OCI-LY3 (cell line): ENCODE measurements around the gene RANBP1.
A peak's percentile ranks its signal among the peaks of the same experiment; 100 is the strongest.

ENCODE experiments used
- H2AFZ ChIP-seq: fragments of 200-600, 300-600 bp; shearing (Covaris generic); 2 replicates; pipeline ENCODE4 v1.6.0; 2014; ENCODE audit warnings: antibody characterized with exemption, low read depth, low read length
- H3K27ac ChIP-seq: fragments of 200-600, 300-600 bp; sonication (generic); 2 replicates; pipeline ENCODE4 v1.5.1; 2014; ENCODE audit warnings: mild to moderate bottlenecking, low read length, moderate library complexity, mixed read lengths
- H3K27me3 ChIP-seq: fragments of 200-600, 300-600 bp; sonication (generic); 2 replicates; pipeline ENCODE4 v1.6.1; 2014; ENCODE audit warnings: low read depth, low read length, mixed read lengths
- H3K36me3 ChIP-seq: fragments of 200-600, 300-600 bp; sonication (generic); replicated peaks from 2 replicates; pipeline ENCODE3; 2014; ENCODE audit warnings: low read depth, low read length, mixed read lengths
- H3K4me1 ChIP-seq: fragments of 300-600, 200-600 bp; sonication (generic); 2 replicates; pipeline ENCODE4 v1.6.1; 2014; ENCODE audit warnings: low read length, mixed read lengths
- H3K4me2 ChIP-seq: fragments of 200-600, 300-600 bp; sonication (generic); 2 replicates; pipeline ENCODE4 v1.6.1; 2014; ENCODE audit warnings: low read length, mixed read lengths
- H3K4me3 ChIP-seq: fragments of 300-600, 200-600 bp; sonication (generic); 2 replicates; pipeline ENCODE4 v1.5.1; 2014; ENCODE audit warnings: antibody characterized with exemption, mild to moderate bottlenecking, low read length, moderate library complexity
- H3K79me2 ChIP-seq: fragments of 300-600, 200-600 bp; shearing (Covaris generic); 2 replicates; pipeline ENCODE4 v1.6.1; 2014; ENCODE audit warnings: mild to moderate bottlenecking, low read length, mixed read lengths
- H3K9ac ChIP-seq: fragments of 300-600, 200-600 bp; shearing (Covaris generic); 2 replicates; pipeline ENCODE4 v1.6.0; 2014; ENCODE audit warnings: mild to moderate bottlenecking, low read length, moderate library complexity
- H3K9me3 ChIP-seq: fragments of 200-600, 300-600 bp; shearing (Covaris generic); 2 replicates; pipeline ENCODE4 v1.6.1; 2014; ENCODE audit warnings: low read length, mixed read lengths; ENCODE audit not compliant: insufficient read depth
- H4K20me1 ChIP-seq: fragments of 200-600, 300-600 bp; sonication (generic); 2 replicates; pipeline ENCODE4 v1.6.1; 2016; ENCODE audit warnings: low read length, mixed read lengths; ENCODE audit not compliant: insufficient read depth
- EZH2phosphoT487 ChIP-seq: fragments of 200-600 bp; shearing (Covaris generic); IDR thresholded peaks from 2 replicates; pipeline ENCODE4 v1.6.1; 2018; ENCODE audit warnings: antibody characterized with exemption, mixed run types, low read depth
- TF ChIP-seq, protein P1 (sequence below): fragments of 200-600, 300-600 bp; sonication (generic); IDR thresholded peaks from 2 replicates; pipeline ENCODE4 v1.5.1; 2014; ENCODE audit warnings: antibody characterized with exemption, low read length, low read depth

Gene RANBP1

DNA sequence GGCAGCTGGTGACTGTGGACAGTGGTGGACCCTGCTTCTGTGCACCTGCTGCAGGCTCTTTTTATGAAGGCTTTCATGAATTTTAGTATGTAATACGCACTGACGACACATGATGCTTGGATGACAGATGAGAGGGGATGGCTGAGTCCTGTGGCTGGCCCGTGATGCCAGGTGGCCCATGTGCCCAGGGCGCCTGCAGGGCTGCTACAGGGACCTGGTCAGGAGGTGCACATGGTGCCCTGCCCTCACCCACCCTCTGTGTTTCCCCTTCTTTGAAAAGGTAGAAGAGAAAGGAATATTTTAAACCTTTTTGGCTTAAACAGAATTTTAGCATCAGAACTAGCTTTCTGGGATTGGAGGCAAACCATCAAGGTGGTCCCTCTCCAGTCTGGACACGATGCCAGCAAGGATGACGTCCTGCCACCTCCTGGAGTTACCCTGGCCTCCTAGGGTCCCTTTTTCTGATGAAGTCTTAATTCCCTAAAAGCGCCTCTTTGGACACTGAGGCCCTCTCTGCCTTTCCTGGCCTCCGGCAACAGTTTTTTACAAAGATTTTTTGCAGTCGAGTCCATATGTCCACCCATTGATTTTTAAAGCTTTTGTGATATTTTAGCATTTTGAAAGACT lies 5.4 kb upstream of the RANBP1 start:
- Histone ChIP-seq H2AFZ (no peak overlapping the region), H3K4me1 (peaks cover 3% of the 10 kb centered on the region; the same call in 1 of the 2 replicates), H3K27me3 (no peaks in the 10 kb centered on the region), H3K27ac (no peak overlapping the region), H3K4me3 (no peak overlapping the region), H3K79me2 (peaks cover 19% of the 10 kb centered on the region), H3K36me3 (peaks cover 78% of the 10 kb centered on the region), H3K4me2 (no peak overlapping the region), H4K20me1 (peaks cover 7% of the 10 kb centered on the region; the same call in 1 of the 2 replicates), H3K9ac (no peak overlapping the region), H3K9me3 (no peaks in the 10 kb centered on the region)
- TF ChIP-seq EZH2phosphoT487: no peak
- TF ChIP-seq, protein P1, sequence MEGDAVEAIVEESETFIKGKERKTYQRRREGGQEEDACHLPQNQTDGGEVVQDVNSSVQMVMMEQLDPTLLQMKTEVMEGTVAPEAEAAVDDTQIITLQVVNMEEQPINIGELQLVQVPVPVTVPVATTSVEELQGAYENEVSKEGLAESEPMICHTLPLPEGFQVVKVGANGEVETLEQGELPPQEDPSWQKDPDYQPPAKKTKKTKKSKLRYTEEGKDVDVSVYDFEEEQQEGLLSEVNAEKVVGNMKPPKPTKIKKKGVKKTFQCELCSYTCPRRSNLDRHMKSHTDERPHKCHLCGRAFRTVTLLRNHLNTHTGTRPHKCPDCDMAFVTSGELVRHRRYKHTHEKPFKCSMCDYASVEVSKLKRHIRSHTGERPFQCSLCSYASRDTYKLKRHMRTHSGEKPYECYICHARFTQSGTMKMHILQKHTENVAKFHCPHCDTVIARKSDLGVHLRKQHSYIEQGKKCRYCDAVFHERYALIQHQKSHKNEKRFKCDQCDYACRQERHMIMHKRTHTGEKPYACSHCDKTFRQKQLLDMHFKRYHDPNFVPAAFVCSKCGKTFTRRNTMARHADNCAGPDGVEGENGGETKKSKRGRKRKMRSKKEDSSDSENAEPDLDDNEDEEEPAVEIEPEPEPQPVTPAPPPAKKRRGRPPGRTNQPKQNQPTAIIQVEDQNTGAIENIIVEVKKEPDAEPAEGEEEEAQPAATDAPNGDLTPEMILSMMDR: no peak

DNA sequence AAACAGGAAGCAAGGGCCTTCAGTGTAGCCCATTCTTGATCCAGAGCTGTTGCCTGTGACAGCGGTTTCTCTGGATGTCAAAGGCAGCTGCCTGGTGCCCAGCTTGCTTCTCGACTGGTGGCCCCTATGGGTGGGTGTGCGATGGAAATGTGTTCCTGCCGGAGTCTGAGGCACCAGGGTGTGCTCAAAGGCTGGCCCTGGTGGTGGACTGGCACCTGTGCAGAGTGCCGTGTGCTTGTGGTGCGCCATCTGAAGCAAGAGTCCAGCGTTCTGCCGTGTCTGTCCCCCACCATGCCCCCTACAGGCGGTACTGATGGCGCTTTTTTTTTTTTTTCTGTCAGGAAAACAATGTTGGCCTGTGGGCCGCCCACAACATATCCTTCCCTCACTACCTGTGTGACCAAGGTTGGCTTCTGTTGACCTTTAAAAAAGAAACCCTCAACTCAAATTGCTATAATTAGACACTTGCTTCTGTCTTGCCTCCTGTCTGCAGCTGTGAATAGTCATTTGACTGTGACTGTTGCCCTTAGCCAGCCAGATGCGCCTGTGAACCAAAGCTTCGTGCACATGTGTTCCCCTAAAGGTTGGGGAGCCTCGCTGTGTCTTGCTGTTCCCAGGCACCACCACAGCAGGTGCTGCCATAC lies 4.7 kb upstream of the RANBP1 start:
- H2AFZ ChIP-seq: no peak overlapping the region
- peaks cover 80% of the 10 kb centered on the region for H3K36me3 ChIP-seq
- H4K20me1 ChIP-seq: 0 out of 2 replicates have a peak, but pooled peaks cover 3% of the 10 kb centered on the region
- H3K9ac ChIP-seq: no peak overlapping the region
- no peak overlapping the region for H3K4me2 ChIP-seq
- no peaks in the 10 kb centered on the region for H3K27me3 ChIP-seq
- no peak for TF ChIP-seq EZH2phosphoT487
- TF ChIP-seq, protein P1: peak; percentile 46
- H3K4me1 ChIP-seq: peaks cover 8% of the 10 kb centered on the region
- peaks cover 26% of the 10 kb centered on the region for H3K79me2 ChIP-seq
- H3K4me3 ChIP-seq: no peak overlapping the region
- no peaks in the 10 kb centered on the region for H3K9me3 ChIP-seq
- no peak overlapping the region for H3K27ac ChIP-seq

DNA sequence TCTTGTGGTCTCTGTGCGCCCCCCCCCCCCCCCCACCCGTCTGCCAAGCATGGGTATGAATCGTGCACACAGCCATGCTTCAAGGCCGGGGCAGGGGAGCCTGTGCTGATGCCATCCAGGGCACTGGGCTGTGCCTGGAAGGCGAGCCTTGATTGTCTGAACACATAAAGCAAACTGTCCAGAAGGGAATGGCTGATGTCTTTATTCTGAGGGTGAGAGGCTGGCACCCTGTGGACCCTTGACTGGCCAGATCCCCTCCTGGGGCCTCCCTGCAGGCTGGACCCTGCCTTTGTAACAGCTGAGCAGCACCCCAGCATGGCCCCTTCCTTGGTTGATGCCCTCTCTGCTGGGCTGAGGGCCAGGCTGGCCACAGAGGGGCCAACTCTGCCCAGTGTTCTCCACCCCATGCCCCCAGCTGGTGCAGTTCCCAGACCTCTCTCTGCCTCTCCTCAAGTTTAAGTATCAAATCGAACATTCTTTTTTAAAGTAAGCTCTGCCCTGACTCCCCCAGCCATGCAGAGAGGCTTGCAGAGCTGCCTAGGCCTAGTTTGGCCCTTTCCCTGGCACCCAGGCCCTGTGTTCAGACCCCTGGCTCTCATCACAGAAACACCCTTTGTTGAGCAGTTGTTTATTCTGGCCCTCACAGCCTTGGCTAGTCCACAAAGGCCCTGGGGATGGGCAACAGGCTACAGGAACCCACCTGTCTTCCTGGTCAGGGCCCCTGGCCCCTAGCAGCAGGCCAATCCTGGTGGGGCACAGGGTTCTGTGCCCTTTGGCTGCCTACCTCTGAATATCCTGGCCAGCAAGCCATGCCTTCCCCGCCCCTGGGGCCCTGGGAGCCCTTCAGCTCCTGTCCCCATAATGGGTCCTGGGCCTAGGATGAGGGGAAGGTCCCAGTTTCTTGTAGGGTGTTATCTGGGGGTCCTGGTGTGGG lies 3.9 kb upstream of the RANBP1 start:
- Histone ChIP-seq H2AFZ (no peak overlapping the region), H3K36me3 (peaks cover 76% of the 10 kb centered on the region), H3K9ac (no peak overlapping the region), H3K79me2 (peaks cover 34% of the 10 kb centered on the region), H4K20me1 (0 out of 2 replicates have a peak, but pooled peaks cover 3% of the 10 kb centered on the region), H3K4me2 (no peak overlapping the region), H3K27ac (no peak overlapping the region), H3K9me3 (no peaks in the 10 kb centered on the region), H3K4me3 (no peak overlapping the region), H3K27me3 (no peaks in the 10 kb centered on the region), H3K4me1 (peaks cover 8% of the 10 kb centered on the region)
- TF ChIP-seq, protein P1: no peak
- TF ChIP-seq EZH2phosphoT487: no peak
